Activated naive CD8-positive, alpha-beta T cell treated with anti-CD3 and anti-CD28 coated beads, Interleukin-2, amount 50 U/mL, for 16 hours (primary cell): Measurements from ENCODE around the gene GLIPR1L1.
"Not testable (repeated sequence)": the region's sequence is repeated elsewhere in the genome, so short reads cannot be mapped to it uniquely, and the experiment has no call there.

Experiments
- DNase-seq: peaks from one replicate; pipeline ENCODE4 v3.0.0-alpha.2; 2020; ENCODE audit warnings: low read depth, low spot score

GLIPR1L1 gene

GRCh38 chr12:75334384-75335030, at the start of gene GLIPR1L1:
TSS of gene GLIPR1L1 (plus strand) at chr12:75334670. CDS start at chr12:75334729, 59 bp downstream.
- DNase-seq, result peak; percentile 59

- DNase-seq, result no peak
Measured at GRCh38 chr12:75288860-75289259, 45.6 kb upstream of the GLIPR1L1 start.

GRCh38 chr12:75289753-75290152, 44.7 kb upstream of the GLIPR1L1 start:
- DNase-seq, result no peak

GRCh38 chr12:75291014-75291413, 43.5 kb upstream of the GLIPR1L1 start:
- no peak for DNase-seq

- no peak for DNase-seq
Measured at GRCh38 chr12:75294336-75294735, 40.1 kb upstream of the GLIPR1L1 start.

GRCh38 chr12:75294797-75295196, 39.7 kb upstream of the GLIPR1L1 start:
- DNase-seq, result no peak

- no peak for DNase-seq
Measured at GRCh38 chr12:75302225-75302624, 32.2 kb upstream of the GLIPR1L1 start.

- no peak for DNase-seq
Measured at GRCh38 chr12:75302781-75303180, 31.7 kb upstream of the GLIPR1L1 start.

GRCh38 chr12:75305412-75306332, 28.8 kb upstream of the GLIPR1L1 start:
- DNase-seq, result no peak

GRCh38 chr12:75308279-75308678, 26.2 kb upstream of the GLIPR1L1 start:
- no peak for DNase-seq

GRCh38 chr12:75311369-75311768, 23.1 kb upstream of the GLIPR1L1 start:
- DNase-seq, result no peak

GRCh38 chr12:75315518-75315917, 19.0 kb upstream of the GLIPR1L1 start:
- no peak for DNase-seq

- DNase-seq, result no peak
Measured at GRCh38 chr12:75317784-75318183, 16.7 kb upstream of the GLIPR1L1 start.

GRCh38 chr12:75322464-75322863, 12.0 kb upstream of the GLIPR1L1 start:
- DNase-seq, result no peak

- no peak for DNase-seq
Measured at GRCh38 chr12:75323663-75324062, 10.8 kb upstream of the GLIPR1L1 start.

- no peak for DNase-seq
Measured at GRCh38 chr12:75327642-75328041, 6.8 kb upstream of the GLIPR1L1 start.

- no peak for DNase-seq
Measured at GRCh38 chr12:75329918-75330826, 4.3 kb upstream of the GLIPR1L1 start, which contains the start of gene CAPS2. TSS of gene CAPS2 (minus strand) at chr12:75330324. CDS start at chr12:75326498, 3,826 bp downstream.

- DNase-seq, result no peak
Measured at GRCh38 chr12:75337905-75338304, 3.4 kb downstream of the GLIPR1L1 start.

GRCh38 chr12:75341873-75342272, 7.4 kb downstream of the GLIPR1L1 start:
- DNase-seq, result no peak

GRCh38 chr12:75345531-75345930, 11.1 kb downstream of the GLIPR1L1 start:
- DNase-seq, result no peak

GRCh38 chr12:75346215-75346614, 11.7 kb downstream of the GLIPR1L1 start:
- not testable (repeated sequence) for DNase-seq

- no peak for DNase-seq
Measured at GRCh38 chr12:75349946-75350345, 15.5 kb downstream of the GLIPR1L1 start.
